KMS-11 (cell line): ENCODE data around the gene SLC2A8.
A peak's percentile ranks its signal among the peaks of the same experiment; 100 is the strongest.

Experiments
- H2AFZ ChIP-seq: fragments of 200-600 bp; sonication (generic); 2 replicates; pipeline ENCODE4 v1.6.1; 2016; ENCODE audit warnings: antibody characterized with exemption, mixed run types, low read depth
- H3K27ac ChIP-seq: fragments of 200-600 bp; sonication (generic); 2 replicates; pipeline ENCODE4 v1.6.1; 2016; ENCODE audit warnings: mild to moderate bottlenecking, mixed run types
- H3K27me3 ChIP-seq: fragments of 200-600 bp; sonication (generic); 2 replicates; pipeline ENCODE4 v1.6.1; 2017; ENCODE audit warnings: mild to moderate bottlenecking, low read depth, mixed run types, moderate library complexity; ENCODE audit not compliant: insufficient read depth
- H3K36me3 ChIP-seq: fragments of 200-600 bp; sonication (generic); 2 replicates; pipeline ENCODE4 v1.6.1; 2017; ENCODE audit warnings: mild to moderate bottlenecking, mixed run types; ENCODE audit not compliant: insufficient read depth
- H3K4me1 ChIP-seq: fragments of 200-600 bp; sonication (generic); 2 replicates; pipeline ENCODE4 v1.6.1; 2016; ENCODE audit warnings: mild to moderate bottlenecking, low read depth, mixed run types; ENCODE audit not compliant: poor library complexity, severe bottlenecking
- H3K4me2 ChIP-seq: fragments of 200-600 bp; sonication (generic); 2 replicates; pipeline ENCODE4 v1.7.0; 2016; ENCODE audit warnings: mild to moderate bottlenecking, mixed run types
- H3K4me3 ChIP-seq: fragments of 200-600 bp; sonication (generic); IDR thresholded peaks from 2 replicates; pipeline ENCODE4 v1.6.1; 2017; ENCODE audit warnings: low read depth, low read length, mixed read lengths; ENCODE audit not compliant: insufficient read depth
- H3K79me2 ChIP-seq: fragments of 200-600 bp; sonication (generic); 2 replicates; pipeline ENCODE4 v1.6.1; 2016; ENCODE audit warnings: low read depth, mixed run types; ENCODE audit not compliant: insufficient read depth
- H3K9ac ChIP-seq: fragments of 200-600 bp; sonication (generic); 2 replicates; pipeline ENCODE4 v1.6.1; 2016; ENCODE audit warnings: mild to moderate bottlenecking, mixed run types
- H4K20me1 ChIP-seq: fragments of 200-600 bp; sonication (generic); 2 replicates; pipeline ENCODE4 v1.6.1; 2016; ENCODE audit warnings: mild to moderate bottlenecking, mixed run types; ENCODE audit not compliant: insufficient read depth
- TF ChIP-seq, protein P1 (sequence below): fragments of 200-600 bp; sonication (generic); conservative IDR thresholded peaks from 2 replicates; pipeline ENCODE4 v1.6.1; 2017; ENCODE audit warnings: low read depth, mild to moderate bottlenecking, antibody characterized with exemption, low read length, moderate library complexity, mixed read lengths

Gene SLC2A8

GRCh38 chr9:127417131-127418036 is 20.4 kb downstream of the SLC2A8 start:
- Histone ChIP-seq H3K4me3 (no peak overlapping the region), H3K4me1 (no peaks in the 10 kb centered on the region), H3K27ac (no peak overlapping the region), H2AFZ (no peak overlapping the region), H4K20me1 (no peaks in the 10 kb centered on the region), H3K9ac (no peak overlapping the region), H3K4me2 (no peak overlapping the region), H3K27me3 (no peaks in the 10 kb centered on the region), H3K79me2 (no peaks in the 10 kb centered on the region; the same call in 1 of the 2 replicates), H3K36me3 (no peaks in the 10 kb centered on the region)
- TF ChIP-seq, protein P1, sequence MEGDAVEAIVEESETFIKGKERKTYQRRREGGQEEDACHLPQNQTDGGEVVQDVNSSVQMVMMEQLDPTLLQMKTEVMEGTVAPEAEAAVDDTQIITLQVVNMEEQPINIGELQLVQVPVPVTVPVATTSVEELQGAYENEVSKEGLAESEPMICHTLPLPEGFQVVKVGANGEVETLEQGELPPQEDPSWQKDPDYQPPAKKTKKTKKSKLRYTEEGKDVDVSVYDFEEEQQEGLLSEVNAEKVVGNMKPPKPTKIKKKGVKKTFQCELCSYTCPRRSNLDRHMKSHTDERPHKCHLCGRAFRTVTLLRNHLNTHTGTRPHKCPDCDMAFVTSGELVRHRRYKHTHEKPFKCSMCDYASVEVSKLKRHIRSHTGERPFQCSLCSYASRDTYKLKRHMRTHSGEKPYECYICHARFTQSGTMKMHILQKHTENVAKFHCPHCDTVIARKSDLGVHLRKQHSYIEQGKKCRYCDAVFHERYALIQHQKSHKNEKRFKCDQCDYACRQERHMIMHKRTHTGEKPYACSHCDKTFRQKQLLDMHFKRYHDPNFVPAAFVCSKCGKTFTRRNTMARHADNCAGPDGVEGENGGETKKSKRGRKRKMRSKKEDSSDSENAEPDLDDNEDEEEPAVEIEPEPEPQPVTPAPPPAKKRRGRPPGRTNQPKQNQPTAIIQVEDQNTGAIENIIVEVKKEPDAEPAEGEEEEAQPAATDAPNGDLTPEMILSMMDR, result no peak

GRCh38 chr9:127418037-127418471 is 21.1 kb downstream of the SLC2A8 start:
- no peaks in the 10 kb centered on the region for H4K20me1 ChIP-seq
- H3K4me2 ChIP-seq, result no peak overlapping the region
- H3K27me3 ChIP-seq, result no peaks in the 10 kb centered on the region
- no peak overlapping the region for H3K27ac ChIP-seq
- peaks cover 6% of the 10 kb centered on the region for H3K4me1 ChIP-seq
- no peaks in the 10 kb centered on the region for H3K36me3 ChIP-seq
- H2AFZ ChIP-seq, result no peak overlapping the region
- no peaks in the 10 kb centered on the region; the same call in 1 of the 2 replicates for H3K79me2 ChIP-seq
- TF ChIP-seq, protein P1, result peak; percentile 41
- no peak overlapping the region for H3K9ac ChIP-seq
- no peak overlapping the region for H3K4me3 ChIP-seq

- Histone ChIP-seq H3K79me2 (no peaks in the 10 kb centered on the region; the same call in 1 of the 2 replicates), H3K4me3 (no peak overlapping the region), H3K4me2 (no peak overlapping the region), H3K27me3 (no peaks in the 10 kb centered on the region), H3K27ac (no peak overlapping the region), H2AFZ (no peak overlapping the region), H3K9ac (no peak overlapping the region), H3K4me1 (peaks cover 8% of the 10 kb centered on the region), H4K20me1 (no peaks in the 10 kb centered on the region), H3K36me3 (no peaks in the 10 kb centered on the region)
- TF ChIP-seq, protein P1, result no peak
These were observed 22.4 kb downstream of the SLC2A8 start for GRCh38 chr9:127419348-127419747.

GRCh38 chr9:127421057-127421456 is 24.1 kb downstream of the SLC2A8 start:
- Histone ChIP-seq H3K36me3 (no peaks in the 10 kb centered on the region), H3K9ac (no peak overlapping the region), H4K20me1 (no peaks in the 10 kb centered on the region), H2AFZ (no peak overlapping the region), H3K4me3 (no peak overlapping the region), H3K79me2 (peaks cover 17% of the 10 kb centered on the region), H3K4me1 (peaks cover 21% of the 10 kb centered on the region), H3K27me3 (no peaks in the 10 kb centered on the region), H3K27ac (no peak overlapping the region), H3K4me2 (no peak overlapping the region)
- TF ChIP-seq, protein P1, result no peak
